ENCODE data around the gene FZD10. TPM values are rescaled to one million over a fixed set of nuclear protein-coding genes. Genes with fewer than 3 reads are reported as not detected.

FZD10 gene
- total and polyA plus RNA-seq, 2 of the 8 experiments (the other 6 are each of a cell fraction or from before 2014, with no cell fraction given): 0.11 to 0.60 TPM

DNA sequence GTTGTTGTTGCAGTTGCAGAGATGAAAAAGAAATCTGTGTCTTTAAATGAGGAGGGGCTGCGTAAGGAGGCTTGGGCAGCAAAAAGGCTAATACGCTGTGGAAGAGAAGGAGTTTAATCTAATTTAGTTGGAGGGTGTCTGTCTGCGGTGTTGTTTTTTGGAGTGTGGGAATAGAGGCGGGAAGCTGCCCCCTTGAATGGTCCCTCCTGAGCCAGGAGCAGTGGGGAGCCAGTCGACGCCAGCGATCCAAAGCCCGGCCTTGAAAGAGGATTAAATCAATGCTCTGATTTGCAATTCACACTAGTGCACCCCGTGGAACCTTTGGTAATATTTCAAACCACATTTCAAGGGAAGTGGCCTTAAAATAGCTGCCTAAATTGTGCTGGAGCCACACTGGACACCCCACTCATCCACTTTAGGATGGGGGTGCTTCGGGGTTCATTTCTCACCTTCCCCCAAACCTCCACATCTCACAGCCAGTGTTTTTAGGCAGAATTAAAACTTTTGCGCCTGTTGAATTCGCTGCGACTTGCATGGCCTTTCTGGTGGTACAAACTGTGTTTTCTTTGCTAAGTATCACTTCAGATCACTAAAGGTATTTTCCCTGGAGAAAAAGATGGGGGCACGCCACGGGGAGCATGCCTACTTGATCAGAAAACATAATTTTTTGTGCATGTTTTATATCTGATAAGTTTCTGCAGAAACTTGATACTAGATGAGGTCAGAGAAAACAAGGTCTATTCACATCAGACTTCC is 4.1 kb upstream of the FZD10 start:
- Histone ChIP-seq H3K36me3 (ENCODE audit: control insufficient read depth in 2 of 4, insufficient read depth in 4 of 4, low read length in 3 of 4) (peaks cover 0 to 3% (median 0%) of the 10 kb centered on the region in 4 experiments; a peak in 1 of 8 replicates), H2BK12ac (ENCODE audit: low read depth, low read length) (no peak overlapping the region), H3K79me1 (ENCODE audit: low read depth, low read length) (no peaks in the 10 kb centered on the region), H3K79me2 (ENCODE audit: control insufficient read depth in 1 of 2, insufficient read depth in 2 of 2, low read length in 2 of 2) (no peaks in the 10 kb centered on the region), H2BK15ac (ENCODE audit: low read length) (no peak overlapping the region), H3K4me3 (ENCODE audit: extremely low read depth in 1 of 4, insufficient read depth in 2 of 4, low read depth in 3 of 4, low read length in 4 of 4) (0 out of 8 replicates have a peak overlapping the region, but pooled peaks of 1 of the 4 experiments have one; percentile 29), H2AFZ (ENCODE audit: low read length) (no peak overlapping the region), H2BK120ac (replicated peaks; ENCODE audit: low read depth, low read length) (no peak overlapping the region), H3K27me3 (replicated peaks in 1 of 4; ENCODE audit: control insufficient read depth in 3 of 4, extremely low read depth in 1 of 4, insufficient read depth in 3 of 4, low read length in 3 of 4) (peaks cover 58 to 84% (median 76%) of the 10 kb centered on the region in 4 experiments), H2BK5ac (ENCODE audit: low read depth, low read length) (no peak overlapping the region), H3K14ac (ENCODE audit: insufficient read length) (no peak overlapping the region), H3K23me2 (ENCODE audit: low read depth, low read length) (peaks cover 13% of the 10 kb centered on the region; the same call in 1 of the 2 replicates), H2AK5ac (ENCODE audit: low read depth, low read length) (no peak overlapping the region), H2BK20ac (ENCODE audit: low read length) (no peak overlapping the region), H4K5ac (ENCODE audit: insufficient read length, low read depth, low read length) (no peak overlapping the region), H3K4me2 (ENCODE audit: insufficient read depth in 1 of 2, low read depth in 2 of 2, low read length in 2 of 2) (peak overlapping the region; percentile 36 to 47), H3K9ac (replicated peaks in 1 of 4; ENCODE audit: extremely low read depth in 1 of 4, low read depth in 3 of 4, low read length in 3 of 4) (no peak overlapping the region), H4K20me1 (replicated peaks in 1 of 2; ENCODE audit: control insufficient read depth in 1 of 2, insufficient read depth in 2 of 2, low read length in 2 of 2) (peaks cover 4 to 5% of the 10 kb centered on the region in 2 experiments), H3K9me3 (ENCODE audit: insufficient read depth in 2 of 2, low read depth in 1 of 2, low read length in 1 of 2) (no peaks in the 10 kb centered on the region), H3K56ac (replicated peaks; ENCODE audit: insufficient read length, low read depth, low read length) (no peak overlapping the region), H3K18ac (ENCODE audit: extremely low read depth, low read length) (no peak overlapping the region), H3K27ac (ENCODE audit: low read depth, low read length) (no peak overlapping the region), H4K8ac (ENCODE audit: extremely low read depth, insufficient read depth, low read length) (no peak overlapping the region), H4K91ac (replicated peaks; ENCODE audit: insufficient read length, low read length) (no peak overlapping the region), H3K4ac (replicated peaks; ENCODE audit: insufficient read length, low read depth, low read length) (no peak overlapping the region), H3K23ac (ENCODE audit: insufficient read length) (no peak overlapping the region), H3K4me1 (replicated peaks in 1 of 4; ENCODE audit: control insufficient read depth in 3 of 4, insufficient read depth in 4 of 4, low read length in 3 of 4) (peaks cover 7 to 24% (median 17%) of the 10 kb centered on the region in 4 experiments)
- no peak for FAIRE-seq
- 4% methylated on average over 15 of the region's 15 CpGs; no CpG with 5 or more reads in 1 of the 2 experiments for WGBS, 2 experiments (ENCODE audit: extremely low coverage in 1 of 2, insufficient coverage in 1 of 2, insufficient read length in 1 of 2, insufficient replicate concordance in 2 of 2, low coverage in 1 of 2, low lambda C conversion rate in 2 of 2, missing lambda C conversion rate in 1 of 2)
- DNase-seq (ENCODE audit: low read depth in 1 of 2, low spot score in 2 of 2): no peak
- ChIA-PET CTCF (ENCODE audit: partially characterized antibody) (interaction anchor here (1.1 to 2.0 kb wide), 3 partner anchors 13 to 111 kb away, joined by 3 to 5 read pairs (median 3); no protein-coding TSS in a partner anchor), POLR2A (ENCODE audit: partially characterized antibody) (no interaction called here)
- no peak for TF ChIP-seq SP1 (IDR thresholded peaks at IDR 0.05; ENCODE audit: low read depth, low read length)
- peak; percentile 70 for TF ChIP-seq RNF2 (IDR thresholded peaks at IDR 0.05; ENCODE audit: borderline replicate concordance, low read depth, low read length, missing control alignments, poor library complexity, severe bottlenecking)
- TF ChIP-seq, protein P1, sequence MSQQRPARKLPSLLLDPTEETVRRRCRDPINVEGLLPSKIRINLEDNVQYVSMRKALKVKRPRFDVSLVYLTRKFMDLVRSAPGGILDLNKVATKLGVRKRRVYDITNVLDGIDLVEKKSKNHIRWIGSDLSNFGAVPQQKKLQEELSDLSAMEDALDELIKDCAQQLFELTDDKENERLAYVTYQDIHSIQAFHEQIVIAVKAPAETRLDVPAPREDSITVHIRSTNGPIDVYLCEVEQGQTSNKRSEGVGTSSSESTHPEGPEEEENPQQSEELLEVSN (IDR thresholded peaks at IDR 0.05): peak; percentile 68
- no peak for TF ChIP-seq RXRA (IDR thresholded peaks at IDR 0.05; ENCODE audit: insufficient read depth, low read depth, low read length)
- TF ChIP-seq EZH2 (IDR thresholded peaks at IDR 0.05; ENCODE audit: low read depth, low read length, severe bottlenecking): peak; percentile 69
- TF ChIP-seq, protein P2, sequence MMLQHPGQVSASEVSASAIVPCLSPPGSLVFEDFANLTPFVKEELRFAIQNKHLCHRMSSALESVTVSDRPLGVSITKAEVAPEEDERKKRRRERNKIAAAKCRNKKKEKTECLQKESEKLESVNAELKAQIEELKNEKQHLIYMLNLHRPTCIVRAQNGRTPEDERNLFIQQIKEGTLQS (IDR thresholded peaks at IDR 0.05; ENCODE audit: insufficient read depth, low read depth, low read length): no peak
- TF ChIP-seq, protein P3, sequence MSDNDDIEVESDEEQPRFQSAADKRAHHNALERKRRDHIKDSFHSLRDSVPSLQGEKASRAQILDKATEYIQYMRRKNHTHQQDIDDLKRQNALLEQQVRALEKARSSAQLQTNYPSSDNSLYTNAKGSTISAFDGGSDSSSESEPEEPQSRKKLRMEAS (IDR thresholded peaks at IDR 0.05): 0 out of 2 replicates have a peak, but pooled peaks have one; percentile 14
- TF ChIP-seq TEAD4 (IDR thresholded peaks at IDR 0.05; ENCODE audit: low read depth, low read length): no peak
- TF ChIP-seq SUZ12 (IDR thresholded peaks at IDR 0.05; ENCODE audit: low read length): peak; percentile 78
